ENCODE data around the gene EEF1A2. TPM values are rescaled to one million over a fixed set of nuclear protein-coding genes. Genes with fewer than 3 reads are reported as not detected.

EEF1A2 gene
- total and polyA plus RNA-seq, 2 of the 4 experiments (the other 2 are of a cell fraction): 1.3 to 4.6 TPM

DNA sequence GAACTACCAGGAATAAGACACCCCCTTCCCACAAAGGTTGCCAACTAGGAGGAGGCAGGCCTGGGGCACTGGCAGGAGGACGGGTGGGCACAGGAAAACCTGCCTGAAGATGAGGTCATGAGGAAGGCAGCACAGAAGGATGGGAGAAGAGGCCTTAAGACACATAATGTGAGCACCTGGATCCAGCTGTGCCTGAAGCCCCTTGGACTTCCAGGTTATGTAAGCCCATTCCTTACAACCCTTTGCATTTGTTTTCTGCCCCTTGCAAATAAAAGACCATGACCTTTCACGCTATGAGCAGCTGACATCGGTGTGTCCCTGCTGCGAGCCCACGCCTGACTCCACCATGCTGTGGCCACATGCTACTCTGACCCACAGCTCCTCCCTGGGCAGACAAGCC is 49.9 kb downstream of the EEF1A2 start:
- H3K79me1 ChIP-seq (ENCODE audit: low read depth in 1 of 2, low read length in 2 of 2): no peaks in the 10 kb centered on the region
- no peaks in the 10 kb centered on the region for H3K9me1 ChIP-seq (ENCODE audit: insufficient read depth, low read length)
- intact Hi-C loops (cut with micrococcal nuclease) (no loop called here), in situ Hi-C loops (cut with MboI; ENCODE audit: low sequenced_read_pairs) (no loop called here), dilution Hi-C loops (cut with HindIII; ENCODE audit: low sequenced_read_pairs, unreplicated experiment) (no loop called here)
- no TSS peak for BruUV-seq (replicated peaks)
- no peaks in the 10 kb centered on the region for H3K36me3 ChIP-seq (ENCODE audit: control insufficient read depth, insufficient read depth, low read length)
- no peak overlapping the region for H4K91ac ChIP-seq (ENCODE audit: insufficient read depth, low read depth, low read length)
- DNase-seq: no peak
- no peak overlapping the region for H2AK9ac ChIP-seq (replicated peaks; ENCODE audit: low read depth, low read length, poor library complexity)
- POLR2A ChIA-PET (ENCODE audit: unreplicated experiment): interaction anchor here (0.5 kb wide), 1 partner anchor 71 kb away, joined by 4 read pairs; no protein-coding TSS in a partner anchor
- H4K20me1 ChIP-seq (ENCODE audit: insufficient read depth, low read length): no peaks in the 10 kb centered on the region
- no peak overlapping the region for H2BK20ac ChIP-seq (ENCODE audit: low read depth, low read length)
- ATAC-seq (ENCODE audit: low read depth): no peak
- H2AFZ ChIP-seq (replicated peaks; ENCODE audit: low read length, poor library complexity): no peak overlapping the region
- no peak overlapping the region for H2BK15ac ChIP-seq (ENCODE audit: low read depth, low read length)
- WGBS, 2 experiments (ENCODE audit: extremely low coverage in 2 of 2, insufficient read length in 1 of 2): 84% methylated on average over 4 of the region's 5 CpGs; no CpG with 5 or more reads in 1 of the 2 experiments
- H3K18ac ChIP-seq (ENCODE audit: low read depth, low read length): no peak overlapping the region
- H3K9ac ChIP-seq (ENCODE audit: low read depth, low read length): no peak overlapping the region
- no peak overlapping the region for H3K4me2 ChIP-seq (ENCODE audit: low read depth, low read length)
- H4K5ac ChIP-seq (ENCODE audit: low read depth, low read length): no peak overlapping the region
- H3K4me1 ChIP-seq (ENCODE audit: control insufficient read depth, insufficient read depth, low read length): no peaks in the 10 kb centered on the region
- peaks cover 23% of the 10 kb centered on the region; the same call in 1 of the 2 replicates for H3K27me3 ChIP-seq (ENCODE audit: control insufficient read depth, insufficient read depth, low read length)
- no peaks in the 10 kb centered on the region for H3K9me3 ChIP-seq (ENCODE audit: control insufficient read depth, insufficient read depth, low read length)
- no peak overlapping the region for H2BK120ac ChIP-seq (ENCODE audit: low read depth, low read length)
- no peak overlapping the region for H3K23ac ChIP-seq (ENCODE audit: low read depth, low read length)
- H3K27ac ChIP-seq (ENCODE audit: insufficient read depth, low read length): no peak overlapping the region
- no peak overlapping the region for H3K14ac ChIP-seq (replicated peaks; ENCODE audit: low read depth, low read length)
- CTCF ChIA-PET: no interaction called here
- no peak overlapping the region for H2AK5ac ChIP-seq (ENCODE audit: low read depth, low read length)
- TF ChIP-seq POLR2A (IDR thresholded peaks at IDR 0.05; ENCODE audit: low read depth, low read length): no peak
- no peak overlapping the region for H3K56ac ChIP-seq (ENCODE audit: extremely low read depth, insufficient read depth, low read length)
- H2BK5ac ChIP-seq (ENCODE audit: low read depth, low read length, poor library complexity, severe bottlenecking): no peak overlapping the region
- no peak overlapping the region for H3K4ac ChIP-seq (ENCODE audit: low read depth, low read length)
- no peak overlapping the region for H3K4me3 ChIP-seq (ENCODE audit: insufficient read depth, low read depth, low read length)
- H4K8ac ChIP-seq (ENCODE audit: low read depth in 2 of 2, low read length in 2 of 2): no peak overlapping the region

Measured in IMR-90 (cell line).